Hepatocyte (in vitro differentiated cells): ENCODE data around the gene TACR2.

Experiments used
- EZH2 ChIP-seq: fragments of 200-600 bp; sonication (generic); IDR thresholded peaks from 2 replicates; pipeline ENCODE4 v1.6.1; 2016; ENCODE audit warnings: antibody characterized with exemption, mild to moderate bottlenecking, borderline replicate concordance
- TF ChIP-seq, protein P1 (sequence below): fragments of 200-600 bp; sonication (generic); IDR thresholded peaks from 2 replicates; pipeline ENCODE4 v1.5.1; 2016; ENCODE audit warnings: antibody characterized with exemption, mild to moderate bottlenecking; ENCODE audit not compliant: poor library complexity

DNA sequence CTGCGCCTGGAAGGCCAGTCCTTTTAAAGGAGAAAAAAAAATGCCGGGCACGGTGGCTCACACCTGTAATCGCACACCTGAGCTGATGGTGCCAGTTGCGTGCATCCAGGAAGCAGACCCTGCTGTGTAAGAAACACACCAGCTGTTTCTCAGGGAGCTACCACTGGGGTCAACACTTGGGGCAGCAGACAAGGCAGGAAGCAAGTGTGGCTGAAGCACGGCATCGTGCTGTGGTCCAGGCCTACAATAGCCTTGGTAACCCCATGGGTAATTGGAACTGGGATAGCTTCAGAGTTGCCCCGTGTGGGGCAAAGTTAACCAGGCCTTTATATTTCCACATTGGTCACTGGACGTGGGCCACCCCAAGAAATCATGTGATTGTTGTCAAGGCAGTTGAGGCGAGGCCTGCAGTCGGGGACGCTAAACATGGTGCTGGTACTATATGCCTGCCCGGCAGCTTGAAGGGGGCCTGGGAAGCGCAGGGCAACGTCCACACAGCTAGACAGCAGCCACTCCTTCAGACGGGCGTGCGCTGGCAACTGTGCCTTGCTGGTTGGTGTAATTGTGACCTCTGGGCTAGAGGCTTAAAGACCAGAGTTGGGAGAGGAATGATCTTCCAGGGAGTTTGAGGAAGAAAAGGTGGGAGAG is 2.5 kb upstream of the TACR2 start:
- TF ChIP-seq, protein P1, sequence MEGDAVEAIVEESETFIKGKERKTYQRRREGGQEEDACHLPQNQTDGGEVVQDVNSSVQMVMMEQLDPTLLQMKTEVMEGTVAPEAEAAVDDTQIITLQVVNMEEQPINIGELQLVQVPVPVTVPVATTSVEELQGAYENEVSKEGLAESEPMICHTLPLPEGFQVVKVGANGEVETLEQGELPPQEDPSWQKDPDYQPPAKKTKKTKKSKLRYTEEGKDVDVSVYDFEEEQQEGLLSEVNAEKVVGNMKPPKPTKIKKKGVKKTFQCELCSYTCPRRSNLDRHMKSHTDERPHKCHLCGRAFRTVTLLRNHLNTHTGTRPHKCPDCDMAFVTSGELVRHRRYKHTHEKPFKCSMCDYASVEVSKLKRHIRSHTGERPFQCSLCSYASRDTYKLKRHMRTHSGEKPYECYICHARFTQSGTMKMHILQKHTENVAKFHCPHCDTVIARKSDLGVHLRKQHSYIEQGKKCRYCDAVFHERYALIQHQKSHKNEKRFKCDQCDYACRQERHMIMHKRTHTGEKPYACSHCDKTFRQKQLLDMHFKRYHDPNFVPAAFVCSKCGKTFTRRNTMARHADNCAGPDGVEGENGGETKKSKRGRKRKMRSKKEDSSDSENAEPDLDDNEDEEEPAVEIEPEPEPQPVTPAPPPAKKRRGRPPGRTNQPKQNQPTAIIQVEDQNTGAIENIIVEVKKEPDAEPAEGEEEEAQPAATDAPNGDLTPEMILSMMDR = no peak
- TF ChIP-seq EZH2 = no peak
